Gastrocnemius medialis (tissue), 4 donors: ENCODE measurements around the gene APP. TPM values are rescaled to one million over a fixed set of nuclear protein-coding genes. Genes with fewer than 3 reads are reported as not detected.

Source experiments
- ATAC-seq, 2 donors: fragments of 150-250 bp; one replicate each; pipeline ENCODE4 v1.9.1; 2016
- DNase-seq, 2 donors: peaks; one replicate each; pipeline ENCODE4 v3.0.0-alpha.2; 2019
- H3K27ac ChIP-seq, 4 donors: fragments of 200-600 bp; sonication (generic); 1 replicate in 1 of 4; 2 replicates in 3 of 4; pipeline ENCODE4 v1.5.1; 2016 to 2018; ENCODE audit warnings: mild to moderate bottlenecking in 2 of 4, moderate library complexity in 1 of 4
- H3K27me3 ChIP-seq, 3 donors: fragments of 200-600 bp; sonication (generic) in 2 of 3; 1 replicate in 1 of 3; 2 replicates in 2 of 3; pipeline versions ENCODE4 v1.5.1 to v1.6.0; 2016 to 2019; ENCODE audit warnings: mild to moderate bottlenecking in 1 of 3, moderate library complexity in 1 of 3
- H3K36me3 ChIP-seq, 2 donors: fragments of 200-600 bp; sonication (generic) in 1 of 2; one replicate each; pipeline ENCODE4 v1.5.1; 2017 to 2018
- H3K4me1 ChIP-seq, 2 donors: fragments of 200-600 bp; sonication (generic) in 1 of 2; one replicate each; pipeline ENCODE4 v1.5.1; 2016 to 2017; ENCODE audit warnings: mild to moderate bottlenecking in 2 of 2
- H3K4me3 ChIP-seq, 4 donors: fragments of 200-600 bp; sonication (generic) in 3 of 4; 1 replicate in 1 of 4; 2 replicates in 3 of 4; pipeline ENCODE4 v1.5.1; 2016 to 2019; ENCODE audit warnings: mild to moderate bottlenecking in 2 of 4
- H3K9me3 ChIP-seq, 3 donors: fragments of 200-600 bp; sonication (generic) in 2 of 3; 1 replicate in 1 of 3; 2 replicates in 2 of 3; pipeline ENCODE4 v1.5.1; 2016 to 2019
- POLR2A ChIP-seq, 2 donors: fragments of 450-650 bp; IDR thresholded peaks; one replicate each; pipeline ENCODE4 v1.6.1; 2017; ENCODE audit warnings: antibody characterized with exemption in 2 of 2, mild to moderate bottlenecking in 2 of 2, moderate library complexity in 2 of 2
- in situ Hi-C, 4 donors: fragments of 200-750 bp; cut with MboI; loops; one replicate each; pipeline versions ENCODE4 v1.15.0 to v1.8.0; 2017; ENCODE audit warnings: low sequenced_read_pairs in 4 of 4
- intact Hi-C: fragments of 100-400 bp; cut with DNase I; formaldehyde crosslinking; loops from one replicate; pipeline ENCODE4 v1.15.1; 2023; ENCODE audit warnings: low total_unique reads
- total RNA-seq, 4 donors: library from RNA; depleted of rRNA; stranded (reverse); fragments of >200 nt; gene quantifications; one replicate each; pipeline versions ENCODE4 v1.1.0 to v1.2.3, GENCODE V29; 2016
- TF ChIP-seq, protein P1 (sequence below), 5 experiments: fragments of 450-650 bp in 3 of 5; fragments of 200-600 bp in 2 of 5; sonication (generic) in 2 of 5; IDR thresholded peaks in 4 of 5; conservative IDR thresholded peaks in 1 of 5; 1 replicate in 4 of 5; 2 replicates in 1 of 5; pipeline ENCODE4 v1.5.1; 2016 to 2019; ENCODE audit warnings: antibody characterized with exemption in 5 of 5, mild to moderate bottlenecking in 3 of 5, moderate library complexity in 3 of 5

Gene APP
- total RNA-seq, 4 donors from 2014 or later, result 45.8 to 73.2 (median 70.1) TPM

DNA sequence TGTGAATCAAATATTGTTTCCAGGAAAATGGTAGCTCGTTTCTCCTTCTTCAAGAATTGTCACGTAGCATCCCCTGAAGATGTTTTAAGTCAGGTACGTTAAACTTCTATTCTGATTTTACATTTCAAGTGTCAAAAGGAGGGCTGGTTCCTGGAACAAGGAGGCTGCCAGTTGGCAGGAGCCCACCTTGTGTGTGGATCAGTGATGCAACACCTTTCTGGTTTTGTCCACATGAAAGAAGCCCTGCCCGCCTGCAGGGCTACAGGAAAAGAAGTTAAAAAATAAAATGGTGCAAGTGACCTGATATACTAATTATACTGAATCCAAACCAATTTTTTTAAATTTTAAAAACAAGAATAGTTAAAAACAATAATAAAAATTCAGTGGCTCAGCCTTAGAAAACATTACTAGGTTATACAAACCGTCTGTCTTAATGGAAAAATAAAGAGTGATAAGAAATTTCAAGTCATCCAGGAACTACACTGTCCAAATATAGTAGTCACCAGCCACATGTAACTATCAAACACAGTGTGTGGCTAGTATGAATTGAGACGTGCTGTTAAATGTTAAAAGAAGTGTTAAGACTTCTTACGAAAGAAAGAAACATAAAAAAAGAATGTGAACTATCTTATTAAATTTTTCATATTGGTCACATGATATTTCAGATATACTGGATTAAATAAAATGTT, 123.1 kb downstream of the APP start:
- no peaks in the 10 kb centered on the region for H3K27me3 ChIP-seq
- ATAC-seq (no peak), DNase-seq (no peak)
- TF ChIP-seq, protein P1, sequence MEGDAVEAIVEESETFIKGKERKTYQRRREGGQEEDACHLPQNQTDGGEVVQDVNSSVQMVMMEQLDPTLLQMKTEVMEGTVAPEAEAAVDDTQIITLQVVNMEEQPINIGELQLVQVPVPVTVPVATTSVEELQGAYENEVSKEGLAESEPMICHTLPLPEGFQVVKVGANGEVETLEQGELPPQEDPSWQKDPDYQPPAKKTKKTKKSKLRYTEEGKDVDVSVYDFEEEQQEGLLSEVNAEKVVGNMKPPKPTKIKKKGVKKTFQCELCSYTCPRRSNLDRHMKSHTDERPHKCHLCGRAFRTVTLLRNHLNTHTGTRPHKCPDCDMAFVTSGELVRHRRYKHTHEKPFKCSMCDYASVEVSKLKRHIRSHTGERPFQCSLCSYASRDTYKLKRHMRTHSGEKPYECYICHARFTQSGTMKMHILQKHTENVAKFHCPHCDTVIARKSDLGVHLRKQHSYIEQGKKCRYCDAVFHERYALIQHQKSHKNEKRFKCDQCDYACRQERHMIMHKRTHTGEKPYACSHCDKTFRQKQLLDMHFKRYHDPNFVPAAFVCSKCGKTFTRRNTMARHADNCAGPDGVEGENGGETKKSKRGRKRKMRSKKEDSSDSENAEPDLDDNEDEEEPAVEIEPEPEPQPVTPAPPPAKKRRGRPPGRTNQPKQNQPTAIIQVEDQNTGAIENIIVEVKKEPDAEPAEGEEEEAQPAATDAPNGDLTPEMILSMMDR (IDR thresholded peaks at IDR 0.05 in 4 of 5, conservative IDR thresholded peaks at IDR 0.05 in 1 of 5), result no peak
- no peak for TF ChIP-seq POLR2A (IDR thresholded peaks at IDR 0.05)
- no peaks in the 10 kb centered on the region for H3K9me3 ChIP-seq
- H3K27ac ChIP-seq, result no peak overlapping the region
- H3K4me1 ChIP-seq, result no peaks in the 10 kb centered on the region
- H3K36me3 ChIP-seq, result no peaks in the 10 kb centered on the region
- intact Hi-C loops (no loop called here), in situ Hi-C loops (no loop called here)
- H3K4me3 ChIP-seq, result no peak overlapping the region

DNA sequence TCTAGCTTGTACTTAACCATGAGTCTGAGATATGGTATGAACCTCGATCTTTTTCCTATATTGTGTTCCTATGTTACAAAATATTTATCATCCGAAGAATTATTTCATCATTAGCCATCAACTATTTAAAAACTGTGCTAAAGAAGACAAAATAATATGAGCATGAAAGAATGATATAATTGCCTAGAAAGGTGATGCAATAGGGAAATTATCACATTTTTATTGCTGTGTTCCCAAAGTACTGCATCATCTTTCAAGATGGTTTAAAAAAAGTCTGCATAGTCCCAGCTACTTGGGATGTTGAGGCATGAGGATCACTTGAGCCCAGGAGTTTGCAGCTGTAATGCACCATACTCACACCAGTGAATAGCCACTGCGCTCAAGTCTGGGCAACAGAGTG, 126.7 kb downstream of the APP start:
- Histone ChIP-seq H3K4me1 (no peaks in the 10 kb centered on the region), H3K9me3 (no peaks in the 10 kb centered on the region), H3K4me3 (no peak overlapping the region), H3K27me3 (no peaks in the 10 kb centered on the region), H3K36me3 (no peaks in the 10 kb centered on the region), H3K27ac (no peak overlapping the region)
- intact Hi-C loops, result no loop called here
- no peak for ATAC-seq
- TF ChIP-seq POLR2A (IDR thresholded peaks at IDR 0.05), result no peak
- TF ChIP-seq, protein P1 (IDR thresholded peaks at IDR 0.05 in 4 of 5, conservative IDR thresholded peaks at IDR 0.05 in 1 of 5), result no peak
- DNase-seq, result no peak
- in situ Hi-C loops, result no loop called here

DNA sequence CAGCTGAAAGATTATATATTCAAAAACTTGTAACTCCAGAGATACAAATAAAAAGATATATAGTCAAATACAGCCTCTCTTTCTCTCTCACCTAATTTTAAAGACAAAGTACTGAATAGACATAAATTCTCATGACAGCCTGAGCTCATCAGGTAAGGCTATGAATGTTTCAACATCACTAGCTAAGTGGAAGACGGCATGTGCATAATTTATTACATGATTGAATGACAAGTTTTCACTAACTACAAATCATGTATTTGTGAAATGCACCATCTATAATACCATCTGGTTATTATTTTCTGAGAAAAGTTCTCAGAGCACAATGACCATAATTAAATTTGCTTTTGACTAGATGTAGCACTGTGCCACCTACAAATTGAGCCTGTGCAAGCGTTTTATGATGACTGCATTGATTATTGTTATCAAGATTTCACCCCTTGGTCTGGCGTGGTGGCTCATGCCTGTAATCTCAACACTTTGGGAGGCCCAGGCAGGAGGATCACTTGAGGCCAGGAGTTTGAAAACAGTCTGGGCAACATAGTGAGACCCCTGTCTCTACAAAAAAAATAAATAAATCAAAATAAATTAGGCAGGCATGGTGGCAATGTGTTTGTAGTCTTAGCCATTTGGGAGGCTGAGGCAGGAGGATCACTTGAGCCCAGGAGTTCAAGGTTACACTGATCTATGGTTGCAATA, 128.2 kb downstream of the APP start:
- ATAC-seq (no peak), DNase-seq (no peak)
- Histone ChIP-seq H3K36me3 (no peaks in the 10 kb centered on the region), H3K27ac (no peak overlapping the region), H3K27me3 (no peaks in the 10 kb centered on the region), H3K4me3 (no peak overlapping the region), H3K9me3 (no peaks in the 10 kb centered on the region), H3K4me1 (no peaks in the 10 kb centered on the region)
- in situ Hi-C loops (no loop called here), intact Hi-C loops (no loop called here)
- TF ChIP-seq, protein P1 (IDR thresholded peaks at IDR 0.05 in 4 of 5, conservative IDR thresholded peaks at IDR 0.05 in 1 of 5), result no peak
- TF ChIP-seq POLR2A (IDR thresholded peaks at IDR 0.05), result no peak

DNA sequence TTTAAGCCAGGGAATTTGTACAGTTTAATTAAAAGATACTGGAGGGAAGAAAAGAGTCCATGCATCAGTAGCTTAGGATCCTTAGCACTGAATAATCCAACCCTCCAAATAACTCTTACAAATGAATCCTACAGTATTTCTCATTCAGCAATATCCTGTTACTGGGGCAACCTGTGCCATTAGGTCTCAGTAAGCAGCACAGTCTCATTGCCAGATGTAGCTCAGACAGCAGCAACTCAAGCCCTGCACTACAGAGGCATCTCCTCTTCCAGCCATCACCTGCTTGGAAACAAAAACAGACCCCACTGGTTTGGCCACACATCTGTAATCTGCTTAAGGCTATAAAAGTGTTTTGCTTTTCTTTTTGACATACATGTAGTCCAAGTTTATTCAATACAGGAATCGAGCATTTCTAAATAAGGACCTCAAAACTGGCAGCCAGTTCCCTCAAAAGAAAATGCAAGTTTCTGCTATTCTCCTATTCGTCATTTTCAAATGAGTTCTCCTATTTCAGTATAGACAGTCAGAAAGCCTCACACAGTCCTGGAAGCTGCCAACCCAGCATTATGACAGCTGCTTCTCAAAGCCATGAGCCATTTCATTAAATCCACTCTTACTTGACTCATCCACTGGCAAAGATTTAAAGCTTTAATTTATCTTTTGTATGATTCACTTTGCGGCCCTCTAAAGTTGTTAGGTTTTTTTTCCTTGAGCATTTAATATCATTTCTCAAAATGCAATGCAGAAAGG, 129.0 kb downstream of the APP start:
- H3K27ac ChIP-seq, result peak overlapping the region in 1 of 4 donors; percentile 29
- H3K27me3 ChIP-seq, result no peaks in the 10 kb centered on the region
- H3K4me3 ChIP-seq, result no peak overlapping the region
- in situ Hi-C loops (no loop called here), intact Hi-C loops (no loop called here)
- H3K9me3 ChIP-seq, result no peaks in the 10 kb centered on the region
- ATAC-seq, result peak in 1 of 2 donors; percentile 47
- no peak for DNase-seq
- no peak for TF ChIP-seq POLR2A (IDR thresholded peaks at IDR 0.05)
- TF ChIP-seq, protein P1 (IDR thresholded peaks at IDR 0.05 in 4 of 5, conservative IDR thresholded peaks at IDR 0.05 in 1 of 5), result no peak
- H3K36me3 ChIP-seq, result no peaks in the 10 kb centered on the region
- H3K4me1 ChIP-seq, result no peaks in the 10 kb centered on the region
